ENCODE data around the gene SMIM41.

Gene SMIM41

GRCh38 chr12:52052468-52053186 lies 26.9 kb upstream of the SMIM41 start:
- DNase-seq, result no peak

DNA sequence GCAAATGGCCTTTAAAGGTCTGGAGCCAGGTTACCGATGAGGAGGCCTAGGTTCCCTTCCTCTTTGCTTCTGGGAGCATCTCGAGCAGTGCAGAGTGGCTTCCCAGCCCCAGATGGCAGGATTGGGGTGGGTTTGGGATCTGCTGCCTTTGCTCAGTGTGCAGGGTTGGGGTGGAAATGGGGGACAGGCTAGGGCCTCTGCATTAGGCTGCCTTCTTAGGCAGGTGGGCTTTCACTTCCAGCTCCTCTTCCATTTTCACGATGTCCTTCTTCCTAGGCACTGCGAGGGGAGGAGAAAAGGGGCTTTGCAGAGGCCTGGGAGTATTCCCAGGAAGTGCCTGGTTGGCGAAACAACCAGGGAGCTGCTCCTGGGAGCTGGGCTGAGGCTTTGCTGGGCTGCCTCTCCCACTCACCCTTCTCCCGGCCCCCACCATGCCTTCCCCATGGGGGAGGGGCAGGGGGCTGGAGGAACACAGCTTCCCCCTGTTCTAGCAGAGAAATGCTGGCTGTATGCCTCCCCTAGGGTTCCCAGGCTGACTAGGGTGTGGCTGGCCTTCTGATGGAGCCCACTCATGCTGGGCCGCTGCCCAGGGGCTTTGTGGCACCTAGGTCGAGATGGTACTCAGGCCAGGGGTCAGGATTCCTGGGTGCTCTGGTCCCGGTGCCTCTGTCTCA lies 25.8 kb upstream of the SMIM41 start:
- DNase-seq, result no peak

GRCh38 chr12:52054231-52054832 lies 25.2 kb upstream of the SMIM41 start:
- no peak for DNase-seq

- no peak for DNase-seq
Measured at GRCh38 chr12:52054833-52055730, 24.4 kb upstream of the SMIM41 start.

- DNase-seq, result no peak
Measured at GRCh38 chr12:52055731-52056711, 23.5 kb upstream of the SMIM41 start.

DNA sequence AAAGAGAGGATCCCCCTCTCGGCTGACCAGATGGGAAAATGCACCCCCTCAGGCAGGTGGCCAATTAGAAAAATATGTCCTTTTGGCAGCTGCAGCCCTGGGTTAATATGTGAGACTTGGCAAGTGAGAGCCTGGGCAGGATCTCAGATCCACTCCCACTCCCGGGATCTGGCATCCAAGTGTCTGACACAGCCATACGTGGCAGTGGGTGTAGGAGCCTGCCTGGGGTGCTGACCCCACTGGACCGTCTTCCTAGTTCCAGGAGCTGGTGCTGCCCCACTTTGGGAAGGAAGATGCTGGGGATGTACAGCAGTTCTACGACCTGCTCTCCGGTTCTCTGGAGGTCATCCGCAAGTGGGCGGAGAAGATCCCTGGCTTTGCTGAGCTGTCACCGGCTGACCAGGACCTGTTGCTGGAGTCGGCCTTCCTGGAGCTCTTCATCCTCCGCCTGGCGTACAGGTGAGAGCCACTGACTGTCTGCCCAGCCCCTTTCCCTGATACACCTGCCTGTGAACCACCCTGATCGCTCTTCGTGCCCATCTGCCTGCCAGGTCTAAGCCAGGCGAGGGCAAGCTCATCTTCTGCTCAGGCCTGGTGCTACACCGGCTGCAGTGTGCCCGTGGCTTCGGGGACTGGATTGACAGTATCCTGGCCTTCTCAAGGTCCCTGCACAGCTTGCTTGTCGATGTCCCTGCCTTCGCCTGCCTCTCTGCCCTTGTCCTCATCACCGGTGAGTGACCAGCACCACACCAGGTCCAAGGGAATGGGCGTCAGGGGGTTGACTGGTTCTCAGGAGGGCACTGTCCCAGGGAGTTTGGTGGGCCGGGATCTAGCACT lies 22.5 kb upstream of the SMIM41 start:
- DNase-seq, result no peak

GRCh38 chr12:52057638-52058576 lies 21.6 kb upstream of the SMIM41 start:
- DNase-seq, result no peak

DNA sequence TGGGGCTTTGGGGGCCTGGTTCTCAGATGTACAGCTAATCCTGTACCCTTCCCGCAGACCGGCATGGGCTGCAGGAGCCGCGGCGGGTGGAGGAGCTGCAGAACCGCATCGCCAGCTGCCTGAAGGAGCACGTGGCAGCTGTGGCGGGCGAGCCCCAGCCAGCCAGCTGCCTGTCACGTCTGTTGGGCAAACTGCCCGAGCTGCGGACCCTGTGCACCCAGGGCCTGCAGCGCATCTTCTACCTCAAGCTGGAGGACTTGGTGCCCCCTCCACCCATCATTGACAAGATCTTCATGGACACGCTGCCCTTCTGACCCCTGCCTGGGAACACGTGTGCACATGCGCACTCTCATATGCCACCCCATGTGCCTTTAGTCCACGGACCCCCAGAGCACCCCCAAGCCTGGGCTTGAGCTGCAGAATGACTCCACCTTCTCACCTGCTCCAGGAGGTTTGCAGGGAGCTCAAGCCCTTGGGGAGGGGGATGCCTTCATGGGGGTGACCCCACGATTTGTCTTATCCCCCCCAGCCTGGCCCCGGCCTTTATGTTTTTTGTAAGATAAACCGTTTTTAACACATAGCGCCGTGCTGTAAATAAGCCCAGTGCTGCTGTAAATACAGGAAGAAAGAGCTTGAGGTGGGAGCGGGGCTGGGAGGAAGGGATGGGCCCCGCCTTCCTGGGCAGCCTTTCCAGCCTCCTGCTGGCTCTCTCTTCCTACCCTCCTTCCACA lies 20.7 kb upstream of the SMIM41 start:
- no peak for DNase-seq

GRCh38 chr12:52059582-52060497 lies 19.7 kb upstream of the SMIM41 start:
- DNase-seq, result no peak

GRCh38 chr12:52060498-52061177 lies 18.9 kb upstream of the SMIM41 start:
- no peak for DNase-seq

DNA sequence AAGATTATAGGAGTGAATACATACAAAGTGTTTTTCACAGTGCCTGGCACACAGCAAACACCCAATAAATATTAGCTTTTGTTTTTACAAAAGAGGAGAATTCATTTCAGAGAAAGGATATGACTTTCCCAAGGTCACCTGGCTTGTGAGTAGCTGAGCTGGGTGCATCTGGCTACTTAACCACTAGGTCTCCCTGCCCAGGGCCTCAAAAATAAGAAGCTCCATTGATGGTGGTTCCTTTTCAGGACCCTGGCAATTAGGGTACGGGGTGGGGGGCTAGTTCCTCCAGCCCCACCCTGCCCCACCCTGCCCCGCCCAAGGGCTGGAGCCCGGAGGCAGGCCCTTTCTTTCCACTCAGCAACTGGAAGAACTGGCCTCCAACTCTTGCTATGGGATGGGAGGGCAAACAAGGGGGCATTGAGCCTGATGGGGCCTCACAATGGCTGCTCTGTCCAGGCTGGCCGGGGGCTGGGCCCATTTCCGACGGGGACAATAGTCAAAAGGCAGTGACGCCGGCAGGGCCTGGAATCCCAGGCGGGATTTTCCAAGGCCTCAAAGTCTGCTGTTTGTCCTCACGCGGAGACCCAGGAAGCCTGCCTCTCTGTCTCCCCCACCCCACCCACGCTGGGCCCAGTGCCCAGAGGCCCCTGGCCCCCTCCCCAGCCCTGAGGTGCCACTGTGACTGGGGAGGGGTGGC lies 17.9 kb upstream of the SMIM41 start:
- DNase-seq, result no peak

DNA sequence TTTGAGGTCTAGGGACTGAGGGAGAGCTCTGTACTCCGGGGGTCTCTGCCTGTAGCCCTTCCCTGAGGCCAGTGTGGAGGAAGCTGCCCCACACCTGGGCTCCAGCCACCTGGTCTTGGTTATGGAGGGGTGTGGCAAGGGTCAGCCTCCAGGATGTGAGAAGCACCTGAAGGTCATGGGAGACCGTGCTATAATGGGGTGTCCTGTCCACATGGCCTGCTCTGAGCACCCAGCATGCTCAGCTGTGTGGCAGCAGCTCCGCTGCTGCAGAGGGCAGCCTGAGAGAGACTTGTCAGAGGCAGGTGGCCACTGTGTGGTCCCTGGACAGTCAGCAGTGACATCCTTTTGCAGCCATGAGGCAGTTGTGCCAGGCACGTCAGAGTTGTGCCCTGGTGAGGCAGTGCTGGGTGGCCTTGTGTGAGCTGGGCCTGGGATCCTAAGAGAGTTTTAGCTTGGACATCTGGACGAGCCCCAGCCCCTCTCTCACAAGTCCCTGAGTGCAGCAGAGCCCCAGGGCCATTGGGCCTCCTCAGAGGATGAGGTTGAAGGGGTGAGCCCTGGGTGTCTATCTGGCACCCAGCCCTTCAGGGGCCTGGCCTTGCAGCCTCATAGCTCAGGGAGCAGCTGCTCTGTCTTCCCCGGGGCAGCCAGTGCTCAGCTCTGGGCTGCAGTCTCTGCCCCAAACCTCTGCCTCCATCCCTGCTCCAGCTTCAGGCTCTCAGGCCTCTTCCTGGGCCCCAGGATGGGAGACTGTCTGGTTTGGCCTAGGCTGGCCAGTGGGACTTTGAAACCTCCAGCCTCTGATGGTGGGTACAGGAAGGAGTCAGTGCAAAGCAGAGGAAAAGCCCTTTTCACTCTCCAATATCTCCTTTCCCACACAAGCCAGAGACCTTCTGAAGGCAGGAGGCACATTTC lies 17.1 kb upstream of the SMIM41 start:
- DNase-seq, result no peak

DNA sequence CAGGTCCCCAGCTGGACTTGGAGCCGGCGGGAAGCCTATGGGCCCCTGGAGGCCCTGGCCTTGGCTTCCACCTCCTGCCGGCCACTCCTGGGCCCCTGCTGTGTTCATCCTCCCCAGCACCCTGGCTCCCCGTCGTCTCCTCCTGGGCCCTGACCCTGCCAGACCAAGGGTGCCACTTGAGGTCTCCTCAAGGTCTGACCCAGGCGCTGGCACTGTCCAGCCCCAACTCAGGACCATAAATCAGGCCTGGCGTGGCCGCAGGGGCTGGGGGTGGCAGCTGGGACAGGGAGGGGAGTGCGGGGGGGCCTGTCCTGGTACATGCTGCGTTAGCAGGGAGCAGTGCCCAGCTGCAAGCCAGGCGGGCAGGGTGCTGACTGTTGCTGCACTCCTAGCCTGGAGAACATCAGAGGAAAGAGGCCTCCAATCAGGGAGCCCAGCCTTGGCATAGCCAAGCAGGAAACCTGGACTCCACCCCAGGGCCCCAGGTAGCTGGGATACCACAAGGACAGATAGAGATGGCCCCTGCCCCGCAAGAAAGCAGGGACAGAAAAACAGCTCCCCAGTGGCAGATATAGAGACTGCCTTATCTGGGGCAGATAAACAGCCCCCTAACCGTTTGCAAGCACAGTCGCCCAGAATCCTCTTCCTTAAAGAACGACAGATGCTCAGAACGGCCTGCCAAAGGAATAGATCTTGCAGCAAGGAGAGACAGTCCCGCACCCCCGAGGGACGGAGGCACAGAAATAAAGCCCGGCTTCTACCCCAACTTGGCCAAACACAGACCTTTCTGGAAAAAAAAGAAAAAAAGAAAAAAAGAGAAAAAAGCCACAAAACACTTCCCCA lies 16.2 kb upstream of the SMIM41 start:
- no peak for DNase-seq

DNA sequence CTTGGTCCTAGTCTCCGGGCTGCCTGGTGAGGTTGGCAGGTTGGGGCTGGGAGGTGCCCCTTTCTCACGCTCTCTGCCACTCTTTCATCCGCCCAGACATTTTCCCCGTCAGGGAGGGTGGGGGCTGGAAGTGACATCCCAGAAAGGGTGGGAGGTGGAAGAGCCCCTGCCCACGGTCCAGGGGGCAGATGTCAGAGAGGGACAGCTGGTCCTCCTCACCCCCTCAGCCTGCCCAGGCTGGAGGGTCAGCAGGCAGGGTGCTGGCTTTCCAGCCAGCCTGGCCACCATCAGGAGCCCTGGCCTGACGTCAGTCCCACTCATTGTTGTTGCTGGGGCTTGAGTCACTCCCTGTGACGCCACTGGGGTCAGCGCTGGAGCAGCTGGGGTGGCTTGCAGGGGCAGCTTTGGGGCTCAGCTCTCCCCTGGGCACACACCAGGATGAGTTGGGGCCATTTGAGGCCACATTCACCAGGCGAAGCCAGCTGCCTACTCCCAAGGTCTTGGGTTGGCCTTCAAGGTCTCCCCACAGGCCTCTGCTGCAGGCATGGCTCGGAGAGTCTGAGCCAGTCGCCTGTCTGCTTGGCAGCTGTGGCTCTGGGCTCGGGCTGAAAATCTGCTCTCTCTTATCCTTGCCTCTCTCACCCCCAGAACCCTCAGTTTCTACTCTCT lies 15.4 kb upstream of the SMIM41 start:
- no peak for DNase-seq
